HepG2 (cell line): ENCODE measurements around the gene LRP10. TPM values are rescaled to one million over a fixed set of nuclear protein-coding genes. Genes with fewer than 3 reads are reported as not detected.
A peak's percentile ranks its signal among the peaks of the same experiment; 100 is the strongest.
"Not testable (repeated sequence)": the region's sequence is repeated elsewhere in the genome, so short reads cannot be mapped to it uniquely, and the experiment has no call there.

ENCODE experiments used
- ATAC-seq: fragments of 200-7000 bp; cut with Tn5 transposase; 3 replicates; pipeline ENCODE4 v1.9.1; 2020; ENCODE audit warnings: mild to moderate bottlenecking, moderate library complexity
- BruUV-seq: library from RNA; stranded (reverse); fragments of 400-500 nt; replicated peaks from 2 replicates; lab custom pipeline; 2021; lab: Mats Ljungman, UMichigan
- CTCF ChIA-PET: fragments of 300-600 bp; formaldehyde crosslinking; extraction: SDS; loops from one replicate; lab custom pipeline; 2021; ENCODE audit warnings: low total read pairs, inconsistent platforms, low intra/inter-chr PET ratio; lab: Yijun Ruan, JAX
- POLR2A ChIA-PET: fragments of 350-600 bp; sonication (Branson Sonifier 250); formaldehyde crosslinking; loops from one replicate; lab custom pipeline; 2020; ENCODE audit warnings: antibody characterized with exemption, inconsistent platforms; lab: Yijun Ruan, JAX
- DNase-seq: peaks from one replicate; pipeline ENCODE4 v3.0.0-alpha.2; 2015; ENCODE audit warnings: low spot score
- FAIRE-seq: peaks from 3 replicates; lab custom pipeline; 2011; peaks lifted over from hg19 to GRCh38; lab: Jason Lieb, UNC
- H2AFZ ChIP-seq: one replicate; pipeline ENCODE4 v1.6.1; 2011; ENCODE audit warnings: low read length, inconsistent platforms
- H3K27ac ChIP-seq: fragments of 300-600 bp; 3 replicates; pipeline ENCODE4 v1.8.0; 2011; ENCODE audit warnings: mixed run types, mild to moderate bottlenecking, mixed read lengths, low read length, inconsistent platforms; ENCODE audit not compliant: insufficient read depth; ENCODE audit errors: extremely low read length
- H3K27me3 ChIP-seq, 2 experiments: fragments of 200-600 bp in 1 of 2; 2 replicates in 1 of 2; 3 replicates in 1 of 2; pipeline versions ENCODE4 v1.6.0 to v1.8.0; 2011; ENCODE audit warnings: low read length in 2 of 2, mild to moderate bottlenecking in 2 of 2, moderate library complexity in 2 of 2, inconsistent platforms in 1 of 2; ENCODE audit not compliant: insufficient read depth in 2 of 2, control insufficient read depth in 1 of 2
- H3K36me3 ChIP-seq, 2 experiments: fragments of 200-600 bp in 1 of 2; replicated peaks in 1 of 2; 2 replicates in 1 of 2; 3 replicates in 1 of 2; pipeline versions ENCODE4 v1.5.1 to v1.8.0; 2011; ENCODE audit warnings: low read length in 2 of 2, inconsistent platforms in 1 of 2; ENCODE audit not compliant: insufficient read depth in 2 of 2, control insufficient read depth in 1 of 2
- H3K4me1 ChIP-seq: 2 replicates; pipeline ENCODE4 v1.5.1; 2012; ENCODE audit warnings: low read length, inconsistent platforms; ENCODE audit not compliant: insufficient read depth
- H3K4me2 ChIP-seq: 2 replicates; pipeline ENCODE4 v1.6.0; 2011; ENCODE audit warnings: low read depth, low read length, inconsistent platforms
- H3K4me3 ChIP-seq, 3 experiments: fragments of 200-600 bp in 1 of 3; sonication (generic), shearing (Covaris generic) in 1 of 3; replicated peaks in 1 of 3; 2 replicates each; pipeline ENCODE4 v1.5.1; 2011 to 2016; ENCODE audit warnings: low read length in 3 of 3, inconsistent platforms in 2 of 3, low read depth in 2 of 3, mild to moderate bottlenecking in 2 of 3, control low read depth in 1 of 3, mixed read lengths in 1 of 3; ENCODE audit not compliant: insufficient read depth in 1 of 3
- H3K79me2 ChIP-seq: one replicate; pipeline ENCODE4 v1.6.1; 2011; ENCODE audit warnings: low read length, inconsistent platforms; ENCODE audit not compliant: insufficient read depth
- H3K9ac ChIP-seq: 2 replicates; pipeline ENCODE4 v1.6.0; 2011; ENCODE audit warnings: mild to moderate bottlenecking, low read depth, low read length, inconsistent platforms; ENCODE audit not compliant: insufficient read depth
- H3K9me3 ChIP-seq: 2 replicates; pipeline ENCODE4 v1.5.1; 2012; ENCODE audit warnings: mild to moderate bottlenecking, low read length
- H4K20me1 ChIP-seq: 2 replicates; pipeline ENCODE4 v1.6.0; 2011; ENCODE audit warnings: inconsistent platforms, mild to moderate bottlenecking, low read length, moderate library complexity; ENCODE audit not compliant: insufficient read depth
- GLI4 ChIP-seq: sonication (generic); formaldehyde crosslinking; IDR thresholded peaks from 2 replicates; pipeline ENCODE4 v1.5.1; 2020; ENCODE audit warnings: missing genetic modification reagents, mild to moderate bottlenecking, moderate library complexity, borderline replicate concordance
- HOXD1 ChIP-seq: sonication (generic); formaldehyde crosslinking; IDR thresholded peaks from 2 replicates; pipeline ENCODE4 v1.5.0; 2020; ENCODE audit warnings: missing genetic modification reagents
- KAT7 ChIP-seq: IDR thresholded peaks from 2 replicates; pipeline ENCODE4 v1.6.1; 2018; ENCODE audit warnings: borderline replicate concordance, missing compliant biosample characterization
- KDM5A ChIP-seq: fragments of 200-600 bp; sonication (generic); IDR thresholded peaks from 2 replicates; pipeline ENCODE4 v1.7.0; 2018; ENCODE audit warnings: antibody characterized with exemption, mild to moderate bottlenecking, low read length, borderline replicate concordance
- MED8 ChIP-seq: sonication (generic); formaldehyde crosslinking; IDR thresholded peaks from 2 replicates; pipeline ENCODE4 v1.8.1; 2023; ENCODE audit warnings: mild to moderate bottlenecking, missing genetic modification reagents; ENCODE audit not compliant: insufficient replicate concordance
- NCOA1 ChIP-seq: sonication (generic); formaldehyde crosslinking; IDR thresholded peaks from 2 replicates; pipeline ENCODE4 v1.9.0; 2021; ENCODE audit warnings: missing genetic modification reagents
- NFYB ChIP-seq: sonication (generic); formaldehyde crosslinking; IDR thresholded peaks from 2 replicates; pipeline ENCODE4 v1.4.0; 2020; ENCODE audit warnings: missing genetic modification reagents
- NR2C2 ChIP-seq: sonication (generic); formaldehyde crosslinking; IDR thresholded peaks from 2 replicates; pipeline ENCODE4 v1.4.0; 2020; ENCODE audit warnings: missing genetic modification reagents, mild to moderate bottlenecking, moderate library complexity, borderline replicate concordance
- SALL1 ChIP-seq: sonication (generic); formaldehyde crosslinking; IDR thresholded peaks from 2 replicates; pipeline ENCODE4 v1.8.0; 2022; ENCODE audit warnings: mild to moderate bottlenecking, missing genetic modification reagents
- SOX5 ChIP-seq: IDR thresholded peaks from 2 replicates; pipeline ENCODE4 v1.6.1; 2016; ENCODE audit warnings: borderline replicate concordance
- ZMYM3 ChIP-seq: sonication (generic); formaldehyde crosslinking; IDR thresholded peaks from 2 replicates; pipeline ENCODE4 v1.5.1; 2020; ENCODE audit warnings: mild to moderate bottlenecking, missing genetic modification reagents
- ZNF501 ChIP-seq: sonication (generic); formaldehyde crosslinking; IDR thresholded peaks from 2 replicates; pipeline ENCODE4 v1.5.1; 2020; ENCODE audit warnings: mild to moderate bottlenecking, moderate library complexity, missing genetic modification reagents
- ZNF768 ChIP-seq: sonication (generic); formaldehyde crosslinking; IDR thresholded peaks from 2 replicates; pipeline ENCODE4 v1.4.0; 2020; ENCODE audit warnings: missing genetic modification reagents
- WGBS: methylation state at CpG from one replicate; pipeline ENCODE4 v1.1.6; 2017; ENCODE audit warnings: low lambda C conversion rate; 5-methylcytosine and 5-hydroxymethylcytosine counted together
- in situ Hi-C: cut with HindIII; loops from 2 replicates; pipeline ENCODE4 v1.10.0; 2017; ENCODE audit warnings: low pct_unique_long_range_greater_than_20kb; ENCODE audit not compliant: extremely low pct_ligation_motif_present
- intact Hi-C: fragments of 100-400 bp; cut with micrococcal nuclease; formaldehyde crosslinking; loops from one replicate; pipeline ENCODE4 v1.10.0; 2022; ENCODE audit not compliant: unreplicated experiment
- polyA plus RNA-seq, 8 experiments: library from polyadenylated mRNA; depleted of rRNA in 3 of 8; stranded (reverse) in 7 of 8; unstranded in 1 of 8; fragments of >200 nt; fragmentation: Illumina TruSeq in 4 of 8; extraction: Trizol in 4 of 8; gene quantifications; 2 replicates each; pipeline versions ENCODE4 v1.2.1 to v1.2.3, GENCODE V29; 2011 to 2016; ENCODE audit warnings: low read depth in 4 of 8, missing spikeins in 1 of 8, mixed read lengths in 1 of 8; ENCODE audit not compliant: insufficient read depth in 1 of 8
- total RNA-seq, 5 experiments: library from RNA; depleted of rRNA; stranded (reverse); fragments of >200 nt; fragmentation: Illumina TruSeq; extraction: Trizol; gene quantifications; 2 replicates each; pipeline ENCODE4 v1.2.3, GENCODE V29; 2016; ENCODE audit warnings: low read depth in 1 of 5
- TF ChIP-seq, protein P1 (sequence below): sonication (generic); formaldehyde crosslinking; IDR thresholded peaks from 2 replicates; pipeline ENCODE4 v1.4.0; 2020; ENCODE audit warnings: missing genetic modification reagents
- TF ChIP-seq, protein P2 (sequence below): IDR thresholded peaks from 2 replicates; pipeline ENCODE4 v1.6.1; 2016; ENCODE audit warnings: mild to moderate bottlenecking

Gene LRP10
- total and polyA plus RNA-seq, 2 of the 13 experiments (the other 11 are each of a cell fraction or from before 2014, with no cell fraction given): 16.9 to 45.2 TPM

DNA sequence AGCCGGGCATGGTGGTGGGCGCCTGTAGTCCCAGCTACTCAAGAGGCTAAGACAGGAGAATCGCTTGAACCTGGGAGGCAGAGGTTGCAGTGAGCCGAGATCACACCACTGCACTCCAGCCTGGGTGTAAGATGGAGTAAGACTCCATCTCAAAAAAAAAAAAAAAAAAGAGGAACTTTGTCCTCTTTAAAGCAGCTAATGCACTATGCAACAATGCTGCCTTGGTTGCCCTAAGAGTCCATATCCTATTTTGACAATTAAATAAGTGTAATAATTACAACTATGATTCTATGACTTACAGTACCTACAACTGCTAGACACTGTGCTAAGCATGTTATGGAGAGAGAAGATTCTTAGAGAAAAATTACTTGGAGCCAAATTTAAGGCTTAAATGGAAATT is 43.3 kb downstream of the LRP10 start:
- H3K4me3 ChIP-seq, BruUV-seq, H3K27ac ChIP-seq, H3K9ac ChIP-seq, DNase-seq, H3K27me3 ChIP-seq, H2AFZ ChIP-seq, H3K79me2 ChIP-seq, H3K9me3 ChIP-seq, in situ Hi-C loops, FAIRE-seq, CTCF ChIA-PET, intact Hi-C loops, ATAC-seq, H3K4me2 ChIP-seq, H4K20me1 ChIP-seq: not testable (repeated sequence)
- peaks cover 33% of the 10 kb centered on the region for H3K4me1 ChIP-seq
- WGBS: 77% methylated on average over 4 of the region's 4 CpGs
- POLR2A ChIA-PET: interaction anchor here (1.0 to 4.9 kb wide), 5 partner anchors 12 to 148 kb away, joined by 3 to 40 read pairs (median 5); partner anchors contain the start of genes OXA1L and PRMT5
- peaks cover 2 to 13% of the 10 kb centered on the region in 2 experiments; a peak in 4 of 5 replicates for H3K36me3 ChIP-seq
- peak; percentile 25; the same call in 1 of the 2 replicates for TF ChIP-seq GLI4 (CRISPR knock-in tag)

DNA sequence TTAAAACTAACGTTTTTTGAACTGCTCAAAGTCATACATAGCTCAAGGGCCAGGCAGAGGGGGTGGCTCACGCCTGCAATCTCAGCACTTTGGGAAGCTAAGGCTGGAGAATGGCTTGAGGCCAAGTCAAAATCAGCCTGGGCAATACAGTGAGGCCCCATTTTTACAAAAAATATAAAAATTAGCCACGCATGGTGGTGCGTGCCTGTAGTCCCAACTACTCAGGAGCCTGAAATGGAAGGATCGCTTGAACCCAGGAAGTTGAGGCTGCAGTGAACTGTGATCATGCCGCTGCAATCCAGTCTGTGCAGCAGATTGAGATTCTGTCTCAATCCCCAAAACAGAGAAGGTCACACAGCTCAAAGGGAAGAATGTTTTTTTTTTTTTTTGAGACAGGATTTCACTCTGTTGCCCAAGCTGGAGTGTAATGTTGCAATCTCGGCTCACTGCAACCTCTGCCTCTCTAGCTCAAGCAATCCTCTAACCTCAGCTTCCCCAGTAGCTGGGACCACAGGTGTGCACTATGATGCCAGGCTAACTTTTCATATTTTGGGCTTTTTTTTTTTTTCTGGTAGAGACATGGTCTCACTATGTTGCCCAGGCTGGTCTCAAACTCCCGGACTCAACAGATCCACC is 44.5 kb downstream of the LRP10 start:
- Histone ChIP-seq H3K4me2 (peak overlapping the region; percentile 28), H3K9ac (peak overlapping the region; percentile 3; the same call in 1 of the 2 replicates), H2AFZ (no peak overlapping the region), H3K27me3 (no peaks in the 10 kb centered on the region), H3K36me3 (peaks cover 11 to 25% of the 10 kb centered on the region in 2 experiments; a peak in 4 of 5 replicates), H3K4me1 (peaks cover 33% of the 10 kb centered on the region), H4K20me1 (no peaks in the 10 kb centered on the region), H3K9me3 (no peaks in the 10 kb centered on the region), H3K79me2 (no peaks in the 10 kb centered on the region), H3K4me3 (no peak overlapping the region), H3K27ac (peak overlapping the region; percentile 5)
- intact Hi-C loops: no loop called here
- ATAC-seq: peak; percentile 77
- in situ Hi-C loops: no loop called here
- POLR2A ChIA-PET: interaction anchor here (0.6 to 4.9 kb wide), 15 partner anchors 11 to 645 kb away, joined by 3 to 42 read pairs (median 5); partner anchors contain the start of genes AJUBA, DAD1, HAUS4 and LRP10
- WGBS: 46% methylated on average over 8 of the region's 8 CpGs
- DNase-seq: peak; percentile 74
- no TSS peak for BruUV-seq
- peak; percentile 68 for FAIRE-seq
- CTCF ChIA-PET: no interaction called here
- TF ChIP-seq KAT7 (CRISPR knock-in tag): peak; percentile 26; the same call in 1 of the 2 replicates
- TF ChIP-seq SOX5 (CRISPR knock-in tag): no peak
- TF ChIP-seq ZMYM3: peak; percentile 89; the same call in 1 of the 2 replicates
- TF ChIP-seq MED8 (CRISPR knock-in tag): no peak
- 0 out of 2 replicates have a peak, but pooled peaks have one; percentile 69 for TF ChIP-seq NCOA1 (CRISPR knock-in tag)
- TF ChIP-seq NR2C2 (CRISPR knock-in tag): peak; percentile 79
- no peak for TF ChIP-seq NFYB
- TF ChIP-seq, protein P1, sequence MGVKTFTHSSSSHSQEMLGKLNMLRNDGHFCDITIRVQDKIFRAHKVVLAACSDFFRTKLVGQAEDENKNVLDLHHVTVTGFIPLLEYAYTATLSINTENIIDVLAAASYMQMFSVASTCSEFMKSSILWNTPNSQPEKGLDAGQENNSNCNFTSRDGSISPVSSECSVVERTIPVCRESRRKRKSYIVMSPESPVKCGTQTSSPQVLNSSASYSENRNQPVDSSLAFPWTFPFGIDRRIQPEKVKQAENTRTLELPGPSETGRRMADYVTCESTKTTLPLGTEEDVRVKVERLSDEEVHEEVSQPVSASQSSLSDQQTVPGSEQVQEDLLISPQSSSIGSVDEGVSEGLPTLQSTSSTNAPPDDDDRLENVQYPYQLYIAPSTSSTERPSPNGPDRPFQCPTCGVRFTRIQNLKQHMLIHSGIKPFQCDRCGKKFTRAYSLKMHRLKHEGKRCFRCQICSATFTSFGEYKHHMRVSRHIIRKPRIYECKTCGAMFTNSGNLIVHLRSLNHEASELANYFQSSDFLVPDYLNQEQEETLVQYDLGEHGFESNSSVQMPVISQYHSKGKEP: no peak
- TF ChIP-seq SALL1 (CRISPR knock-in tag): peak; percentile 41; the same call in 1 of the 2 replicates
- no peak for TF ChIP-seq KDM5A
- TF ChIP-seq, protein P2, sequence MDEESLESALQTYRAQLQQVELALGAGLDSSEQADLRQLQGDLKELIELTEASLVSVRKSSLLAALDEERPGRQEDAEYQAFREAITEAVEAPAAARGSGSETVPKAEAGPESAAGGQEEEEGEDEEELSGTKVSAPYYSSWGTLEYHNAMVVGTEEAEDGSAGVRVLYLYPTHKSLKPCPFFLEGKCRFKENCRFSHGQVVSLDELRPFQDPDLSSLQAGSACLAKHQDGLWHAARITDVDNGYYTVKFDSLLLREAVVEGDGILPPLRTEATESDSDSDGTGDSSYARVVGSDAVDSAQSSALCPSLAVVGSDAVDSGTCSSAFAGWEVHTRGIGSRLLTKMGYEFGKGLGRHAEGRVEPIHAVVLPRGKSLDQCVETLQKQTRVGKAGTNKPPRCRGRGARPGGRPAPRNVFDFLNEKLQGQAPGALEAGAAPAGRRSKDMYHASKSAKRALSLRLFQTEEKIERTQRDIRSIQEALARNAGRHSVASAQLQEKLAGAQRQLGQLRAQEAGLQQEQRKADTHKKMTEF: peak; percentile 67; the same call in 1 of the 2 replicates
- peak; percentile 35; the same call in 1 of the 2 replicates for TF ChIP-seq ZNF501
- TF ChIP-seq HOXD1 (CRISPR knock-in tag): no peak
- peak; percentile 87 for TF ChIP-seq ZNF768 (CRISPR knock-in tag)
